Right hindlimb (tissue), 1 donor: Measurements from ENCODE around the gene KASH5.
"Not testable (repeated sequence)": the region's sequence is repeated elsewhere in the genome, so short reads cannot be mapped to it uniquely, and the experiment has no call there.

Source experiments
- DNase-seq: peaks from one replicate; pipeline ENCODE4 v3.0.0-alpha.2; 2018

KASH5 gene

DNA sequence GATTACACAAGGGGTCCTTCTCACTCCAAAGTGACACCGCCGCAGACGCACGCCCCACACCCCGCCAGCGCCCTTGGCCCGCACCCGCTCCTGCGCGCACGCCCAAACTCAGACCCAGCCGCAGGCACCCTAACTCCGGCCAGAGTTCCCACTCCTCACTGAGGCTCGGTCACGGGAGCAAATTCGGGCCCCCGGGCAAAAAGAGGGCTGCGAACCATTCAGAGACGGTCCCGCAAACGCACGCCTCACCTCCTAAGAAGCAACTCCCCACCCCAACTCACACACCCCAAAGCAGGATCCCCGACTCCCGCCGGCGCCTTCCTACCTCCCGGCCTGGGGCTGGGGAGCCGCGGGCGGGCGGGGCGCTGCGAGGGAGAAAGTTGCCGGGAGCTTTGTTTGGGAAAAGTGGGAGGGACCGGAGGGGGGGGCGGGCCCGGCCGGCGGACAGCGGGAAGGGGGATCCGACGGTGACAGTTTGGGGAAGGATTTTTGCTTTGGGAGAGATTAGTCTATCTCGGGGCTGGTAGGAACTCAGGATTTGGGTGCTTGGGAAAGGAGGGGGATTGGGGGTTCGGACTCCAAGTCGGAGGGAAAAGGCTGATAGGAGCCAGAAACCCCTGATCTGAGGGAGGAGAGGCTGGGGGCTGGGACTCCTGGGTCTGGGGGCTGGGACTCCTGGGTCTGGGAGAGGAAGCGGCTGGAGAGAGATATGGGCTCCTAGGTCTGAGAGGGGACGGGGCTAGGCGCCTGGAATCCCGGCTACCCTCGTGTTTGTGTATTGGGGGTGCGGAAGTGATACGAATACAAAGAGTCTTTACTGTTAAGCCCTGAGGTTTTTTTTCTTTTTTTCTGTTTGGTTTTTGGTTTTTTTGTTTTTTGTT, 25.8 kb upstream of the KASH5 start, which contains the start of gene TEAD2:
TSS of gene TEAD2 (minus strand) at position 369 of the 881 bp plus-strand sequence. CDS start 2,341 bp downstream, outside the sequence.
- peak; percentile 93 for DNase-seq

DNA sequence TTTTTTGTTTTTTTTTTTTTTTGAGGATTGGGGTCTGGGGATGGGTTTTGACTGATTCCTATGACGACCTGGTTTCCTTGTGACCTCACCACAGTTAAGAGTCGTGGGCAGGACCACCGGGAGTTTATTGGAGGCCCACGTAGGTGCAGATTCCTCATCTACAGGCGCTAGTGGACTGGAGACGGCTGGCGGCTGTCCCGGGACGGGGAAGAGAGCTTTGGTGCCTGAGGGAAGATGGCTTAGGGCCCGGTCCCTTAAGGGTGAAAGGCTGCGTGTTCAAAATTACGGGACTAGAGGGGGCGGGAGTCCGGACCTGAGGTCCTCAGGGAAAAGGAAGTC, 25.2 kb upstream of the KASH5 start:
- peak; percentile 82 for DNase-seq

DNA sequence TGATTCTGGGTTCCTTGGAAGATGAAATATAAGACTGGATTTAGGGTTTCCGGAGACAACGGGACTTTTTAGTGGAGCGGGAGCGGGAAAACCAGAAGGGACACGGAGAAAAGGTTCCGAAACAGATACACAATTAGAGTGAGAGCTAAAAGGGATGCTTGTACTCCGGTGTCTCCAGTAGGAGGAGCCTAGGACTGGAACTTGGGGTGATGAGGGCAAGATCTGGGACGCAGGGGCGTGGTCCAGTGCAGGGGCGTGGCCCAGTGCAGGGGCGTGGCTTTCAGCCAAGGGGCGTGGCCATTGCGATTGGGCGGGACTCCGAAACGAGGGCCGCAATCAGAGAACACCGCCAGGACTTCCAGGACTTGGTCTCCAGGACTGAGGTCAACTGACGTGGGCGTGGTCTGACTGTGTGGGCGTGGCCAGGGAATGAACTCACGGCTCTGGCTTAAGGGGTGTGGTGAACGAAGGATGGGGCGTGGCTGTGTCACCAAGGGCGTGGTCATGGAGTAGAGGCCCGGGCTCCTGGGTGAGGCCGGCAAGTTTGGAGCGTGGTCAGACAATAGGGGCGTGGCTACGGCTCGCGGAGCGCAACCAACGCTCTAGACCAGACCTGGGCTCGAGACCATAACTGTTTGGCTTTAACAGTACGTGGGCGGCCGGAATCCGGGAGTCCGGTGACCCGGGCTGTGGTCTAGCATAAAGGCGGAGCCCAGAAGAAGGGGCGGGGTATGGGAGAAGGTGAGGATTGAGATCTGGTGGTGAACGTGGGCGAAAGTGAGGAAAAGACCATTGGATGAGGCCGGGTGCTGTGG, 24.6 kb upstream of the KASH5 start, which contains the start of gene DKKL1:
TSS of gene DKKL1 (plus strand) at position 610 of the 815 bp plus-strand sequence. CDS start at position 732, 122 bp downstream.
- DNase-seq = peak; percentile 98

DNA sequence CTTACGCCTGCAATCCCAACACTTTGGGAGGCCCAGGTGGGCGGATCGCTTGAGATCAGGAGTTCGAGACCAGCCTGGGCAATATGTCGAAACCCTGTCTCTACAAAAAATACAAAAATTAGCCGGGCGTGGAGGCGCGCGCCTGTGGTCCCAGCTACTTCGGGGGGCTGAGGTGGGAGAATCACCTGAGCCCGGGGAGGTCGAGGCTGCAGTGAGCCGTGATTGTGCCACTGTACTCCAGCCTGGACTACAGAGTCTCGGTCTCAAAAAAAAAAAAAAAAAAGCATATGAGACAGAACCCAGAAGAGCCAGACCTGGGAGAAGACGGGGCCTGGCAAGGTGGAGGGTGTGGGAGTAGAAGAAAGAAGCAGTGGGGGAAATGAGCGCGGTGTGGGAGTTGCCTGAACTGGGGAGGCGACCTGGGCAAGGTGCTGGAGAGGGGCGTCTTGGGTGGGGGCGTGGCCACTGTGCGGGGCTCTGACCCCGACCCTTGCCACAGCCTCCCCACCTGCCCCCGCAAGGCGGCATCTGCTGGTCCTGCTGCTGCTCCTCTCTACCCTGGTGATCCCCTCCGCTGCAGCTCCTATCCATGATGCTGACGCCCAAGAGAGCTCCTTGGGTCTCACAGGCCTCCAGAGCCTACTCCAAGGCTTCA, 23.8 kb upstream of the KASH5 start:
- no peak for DNase-seq

DNA sequence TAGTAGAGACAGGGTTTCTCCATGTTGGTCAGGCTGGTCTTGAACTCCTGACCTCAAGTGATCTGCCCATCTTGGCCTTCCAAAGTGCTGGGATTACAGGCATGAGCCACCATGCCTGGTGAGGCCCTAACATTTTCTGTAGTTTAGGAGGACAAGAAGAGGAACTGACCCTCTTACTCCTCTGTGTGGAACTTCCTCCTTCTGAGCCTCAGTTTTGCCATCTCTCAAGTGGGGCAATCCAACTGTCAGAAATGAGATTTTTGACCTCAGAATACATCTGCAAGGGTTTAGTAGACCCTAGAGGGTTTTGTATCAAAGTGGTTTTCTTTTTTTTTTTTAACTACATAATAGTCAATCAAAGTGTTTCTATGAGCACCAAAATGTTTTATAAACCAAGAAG, 21.9 kb upstream of the KASH5 start:
- DNase-seq = no peak

DNA sequence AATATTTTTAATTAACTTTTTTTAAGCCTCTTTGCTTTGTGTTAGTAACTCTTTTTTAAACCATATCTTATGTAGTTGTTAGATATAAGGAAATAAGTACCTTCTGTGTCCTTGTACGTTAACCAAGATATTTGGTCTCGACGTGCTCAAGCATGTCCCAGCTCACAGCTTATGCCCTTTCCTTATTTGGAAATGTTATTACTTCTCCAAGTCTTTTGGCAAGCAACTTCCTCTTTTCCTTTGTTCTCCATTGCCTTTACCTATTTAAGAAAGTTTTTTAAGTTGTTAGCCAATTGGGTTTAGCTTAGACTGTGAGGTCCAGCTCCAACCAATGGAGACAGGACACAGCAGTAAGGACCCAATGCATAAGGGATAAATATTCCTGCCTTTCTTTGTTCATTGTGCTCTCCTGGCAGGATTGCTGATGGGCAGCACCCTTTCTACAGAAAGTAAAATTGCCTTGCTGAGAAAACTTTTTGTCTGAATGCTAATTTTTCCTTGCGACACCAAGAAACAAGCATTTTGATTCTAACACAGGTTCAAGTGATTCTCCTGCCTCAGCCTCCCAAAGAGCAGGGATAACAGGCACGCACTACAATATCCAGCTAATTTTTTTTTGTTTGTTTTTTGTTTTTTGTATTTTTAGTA, 19.2 kb upstream of the KASH5 start:
- no peak for DNase-seq

DNA sequence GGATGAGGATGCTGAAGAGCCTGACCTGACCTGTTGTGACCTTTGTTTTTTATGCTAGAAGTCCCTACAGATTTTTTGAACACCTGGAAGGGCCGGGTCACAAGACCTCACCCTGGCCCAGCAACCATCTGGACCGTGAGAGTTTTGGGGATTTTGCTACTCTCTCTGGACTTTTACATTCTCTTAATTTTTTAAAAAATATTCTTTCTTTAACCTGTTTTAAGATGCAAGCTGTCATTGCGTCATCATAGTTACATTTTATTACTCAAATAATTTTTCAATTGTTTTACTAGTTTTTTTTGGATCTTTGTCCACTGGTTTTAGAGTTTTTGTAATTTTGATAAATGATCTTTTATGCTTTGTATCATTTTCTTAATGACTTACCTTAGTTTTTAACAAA, 16.9 kb upstream of the KASH5 start:
- DNase-seq = no peak

DNA sequence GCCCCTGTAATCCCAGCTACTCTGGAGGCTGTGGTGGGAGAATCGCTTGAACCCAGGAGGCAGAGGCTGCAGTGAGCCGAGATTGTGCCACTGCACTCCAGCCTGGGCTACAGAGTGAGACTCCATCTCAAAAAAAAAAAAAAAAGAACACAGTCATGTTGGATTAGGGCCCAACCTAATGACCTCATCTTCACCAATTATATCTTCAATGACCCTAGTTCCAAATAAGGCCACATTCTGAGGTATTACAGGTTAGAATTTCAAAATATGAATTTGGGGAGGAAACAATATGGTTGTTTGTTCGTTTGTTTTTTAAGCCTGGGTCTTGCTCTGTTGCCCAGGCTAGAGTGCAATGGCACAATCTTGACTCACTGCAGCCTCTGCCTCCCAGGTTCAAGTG, 14.9 kb upstream of the KASH5 start:
- not testable (repeated sequence) for DNase-seq

DNA sequence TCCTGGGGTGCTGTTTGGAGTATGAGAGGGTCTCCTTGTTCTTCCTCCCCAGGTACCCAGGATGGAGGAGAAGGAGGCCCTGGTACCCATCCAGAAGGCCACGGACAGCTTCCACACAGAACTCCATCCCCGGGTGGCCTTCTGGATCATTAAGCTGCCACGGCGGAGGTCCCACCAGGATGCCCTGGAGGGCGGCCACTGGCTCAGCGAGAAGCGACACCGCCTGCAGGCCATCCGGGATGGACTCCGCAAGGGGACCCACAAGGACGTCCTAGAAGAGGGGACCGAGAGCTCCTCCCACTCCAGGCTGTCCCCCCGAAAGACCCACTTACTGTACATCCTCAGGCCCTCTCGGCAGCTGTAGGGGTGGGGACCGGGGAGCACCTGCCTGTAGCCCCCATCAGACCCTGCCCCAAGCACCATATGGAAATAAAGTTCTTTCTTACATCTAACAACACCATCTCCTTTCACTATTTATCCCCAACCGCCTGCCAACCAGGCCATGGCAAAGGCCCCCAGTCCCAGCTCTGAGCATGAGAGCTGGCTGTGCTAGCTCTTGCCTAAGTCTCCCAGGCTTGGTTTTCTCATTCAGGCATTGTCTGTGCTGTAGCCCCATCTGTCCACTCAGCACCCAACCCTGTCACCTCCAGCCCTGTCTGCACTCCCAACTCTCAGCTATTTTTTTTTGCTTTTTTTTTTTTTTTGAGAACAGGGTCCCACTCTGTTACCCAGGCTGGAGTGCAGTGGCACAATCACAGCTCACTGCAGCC, 13.2 kb upstream of the KASH5 start:
- no peak for DNase-seq

DNA sequence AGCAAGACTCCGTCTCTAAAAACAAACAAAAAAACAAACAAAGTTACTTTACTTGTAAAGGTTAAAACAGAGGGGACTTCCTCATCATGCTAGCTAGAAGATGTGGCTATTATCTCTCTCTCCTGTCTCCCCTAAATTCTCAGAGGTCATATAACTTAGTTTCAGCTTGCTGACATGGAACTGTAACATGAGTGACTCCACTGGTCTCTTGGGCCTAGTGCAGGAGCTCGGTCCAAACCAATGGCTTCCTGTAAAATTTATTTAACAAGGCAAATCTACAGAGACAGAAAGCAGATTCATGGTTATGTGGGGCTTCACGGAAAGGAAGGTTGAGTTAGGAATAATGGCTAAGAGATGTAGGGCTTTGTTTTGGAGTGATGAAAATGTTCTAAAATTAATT, 9.5 kb upstream of the KASH5 start:
- DNase-seq = no peak

DNA sequence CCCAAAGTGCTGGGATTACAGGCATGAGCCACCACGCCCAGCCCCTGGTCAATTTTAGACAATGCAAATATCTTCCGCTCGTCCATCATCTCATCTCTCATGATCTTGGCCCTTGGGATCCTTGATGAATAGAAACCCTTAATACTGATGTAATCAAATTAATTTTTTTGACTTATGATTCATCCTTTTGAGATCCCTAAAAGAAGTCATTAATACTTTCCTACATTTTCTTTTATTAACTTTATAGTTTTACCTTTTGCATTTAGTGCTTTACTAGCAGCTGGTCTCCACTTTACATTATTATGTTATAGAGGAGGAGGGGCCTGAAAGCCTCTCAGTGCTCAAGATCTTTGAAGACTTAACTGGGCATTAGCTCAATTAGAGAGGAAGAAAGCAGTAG, 7.7 kb upstream of the KASH5 start:
- DNase-seq = no peak

DNA sequence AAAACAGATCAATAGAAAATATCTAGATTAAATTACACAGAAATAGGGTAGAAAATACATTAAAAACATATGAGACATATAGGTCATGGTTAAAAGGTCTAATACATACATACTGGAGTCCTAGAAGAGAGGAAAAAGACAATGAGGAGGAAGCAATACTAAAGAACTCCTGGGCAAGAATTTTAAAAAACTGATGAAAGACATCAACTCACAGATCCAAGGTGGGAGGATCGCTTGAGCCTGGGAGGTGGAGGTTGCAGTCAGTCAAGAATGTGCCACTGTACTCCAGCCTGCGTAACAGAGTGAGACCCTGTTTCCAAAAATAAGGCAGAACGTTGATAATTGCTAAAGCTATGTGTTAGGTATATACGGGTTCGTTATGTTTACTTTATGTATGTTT, 5.4 kb upstream of the KASH5 start:
- DNase-seq = no peak

DNA sequence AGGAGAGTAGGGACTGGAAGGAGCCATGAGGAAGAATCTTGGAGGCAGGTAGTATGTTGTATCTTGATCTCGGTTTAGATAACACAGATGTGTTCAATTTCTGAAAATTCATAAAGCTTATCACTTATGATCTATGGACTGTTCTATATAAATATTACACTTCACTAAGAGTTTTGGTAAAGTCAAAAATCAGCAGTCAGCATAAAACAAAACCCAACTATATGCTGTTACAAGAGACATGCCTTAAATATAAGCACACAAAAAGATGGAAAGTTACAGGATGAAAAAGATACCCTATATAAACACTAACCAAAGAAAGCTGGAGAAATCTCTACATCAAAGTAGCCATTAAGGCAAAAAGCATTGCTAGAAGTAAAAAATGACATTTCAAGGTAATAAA, 4.5 kb upstream of the KASH5 start:
- DNase-seq = no peak

DNA sequence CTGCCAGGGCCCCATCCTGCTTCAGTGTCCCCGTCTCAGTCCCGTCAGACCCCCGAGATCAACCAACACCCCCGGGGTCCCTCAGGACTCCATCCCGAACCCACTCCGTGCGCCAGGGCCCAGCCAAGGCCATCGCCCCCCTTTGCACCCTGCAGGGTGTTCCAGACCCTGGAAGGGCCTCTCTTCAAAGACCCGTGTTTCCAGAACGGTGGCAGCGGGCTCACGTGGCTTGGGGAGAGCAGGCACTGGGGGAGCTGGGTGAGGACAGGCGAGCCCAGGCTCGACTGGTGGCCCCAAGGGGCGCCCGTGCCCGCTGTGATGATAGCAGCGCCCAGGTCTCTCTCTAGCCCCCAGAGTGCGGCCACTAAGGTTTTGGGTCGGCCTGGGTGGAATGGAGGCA, 1.4 kb downstream of the KASH5 start:
- DNase-seq = no peak

DNA sequence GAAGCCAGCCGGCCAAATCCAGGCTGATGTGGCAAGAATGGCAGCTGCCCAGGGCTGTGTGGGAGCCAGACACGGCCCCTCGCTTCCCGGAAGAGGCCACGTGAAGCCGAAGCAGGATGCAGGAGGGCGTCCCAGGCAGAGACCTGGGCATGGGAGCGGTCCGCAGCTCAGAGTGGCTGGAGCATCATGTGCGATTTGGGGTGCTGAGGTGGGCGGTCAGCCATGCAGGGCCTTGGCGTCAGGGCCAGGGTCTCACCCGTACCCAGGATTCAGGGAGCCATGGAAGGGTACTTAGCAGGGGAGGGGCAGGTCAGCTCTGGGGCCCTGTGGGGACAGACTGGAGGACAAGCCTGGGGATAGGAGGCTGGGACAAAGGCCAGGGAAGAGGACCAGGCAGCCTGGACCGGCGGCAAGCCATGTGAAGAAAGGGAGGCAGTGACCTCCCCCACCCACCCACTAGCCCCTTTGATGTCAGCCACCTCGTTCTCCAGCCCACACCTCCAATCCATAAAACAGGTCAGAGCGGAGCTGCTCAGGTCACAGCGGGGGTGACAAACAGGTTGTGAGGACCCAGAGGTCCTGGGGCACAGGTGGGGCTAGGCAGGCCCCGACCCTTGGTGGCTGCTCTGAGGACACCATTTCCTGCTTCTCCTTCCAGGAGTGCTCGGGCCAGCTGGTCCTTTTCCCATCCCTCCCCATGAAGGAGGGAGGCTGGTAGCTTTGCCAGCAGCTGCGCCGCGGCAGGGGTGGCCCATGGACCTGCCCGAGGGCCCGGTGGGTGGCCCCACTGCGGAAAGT, 2.3 kb downstream of the KASH5 start:
- no peak for DNase-seq

DNA sequence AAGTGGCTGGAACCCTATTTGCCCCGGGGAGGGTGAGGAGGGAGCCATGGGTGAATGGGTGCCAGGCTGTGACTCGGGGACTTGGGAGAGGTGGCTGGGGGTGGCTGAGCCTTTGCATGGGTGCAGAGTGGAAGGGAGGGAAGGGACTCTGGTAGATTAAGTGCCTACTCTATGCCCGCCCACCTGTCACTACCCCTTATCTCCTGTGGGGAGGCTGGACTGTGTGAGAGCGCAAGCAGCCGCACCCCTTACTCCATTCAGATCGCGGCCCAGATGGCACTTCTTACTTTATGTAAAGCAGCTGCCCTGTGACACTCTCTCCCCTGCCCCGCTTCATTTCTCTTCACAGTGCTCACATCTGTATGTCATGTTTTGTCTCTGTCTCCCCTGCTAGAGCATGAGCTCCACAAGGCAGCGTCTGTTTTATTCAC, 2.9 kb downstream of the KASH5 start:
- DNase-seq = no peak

DNA sequence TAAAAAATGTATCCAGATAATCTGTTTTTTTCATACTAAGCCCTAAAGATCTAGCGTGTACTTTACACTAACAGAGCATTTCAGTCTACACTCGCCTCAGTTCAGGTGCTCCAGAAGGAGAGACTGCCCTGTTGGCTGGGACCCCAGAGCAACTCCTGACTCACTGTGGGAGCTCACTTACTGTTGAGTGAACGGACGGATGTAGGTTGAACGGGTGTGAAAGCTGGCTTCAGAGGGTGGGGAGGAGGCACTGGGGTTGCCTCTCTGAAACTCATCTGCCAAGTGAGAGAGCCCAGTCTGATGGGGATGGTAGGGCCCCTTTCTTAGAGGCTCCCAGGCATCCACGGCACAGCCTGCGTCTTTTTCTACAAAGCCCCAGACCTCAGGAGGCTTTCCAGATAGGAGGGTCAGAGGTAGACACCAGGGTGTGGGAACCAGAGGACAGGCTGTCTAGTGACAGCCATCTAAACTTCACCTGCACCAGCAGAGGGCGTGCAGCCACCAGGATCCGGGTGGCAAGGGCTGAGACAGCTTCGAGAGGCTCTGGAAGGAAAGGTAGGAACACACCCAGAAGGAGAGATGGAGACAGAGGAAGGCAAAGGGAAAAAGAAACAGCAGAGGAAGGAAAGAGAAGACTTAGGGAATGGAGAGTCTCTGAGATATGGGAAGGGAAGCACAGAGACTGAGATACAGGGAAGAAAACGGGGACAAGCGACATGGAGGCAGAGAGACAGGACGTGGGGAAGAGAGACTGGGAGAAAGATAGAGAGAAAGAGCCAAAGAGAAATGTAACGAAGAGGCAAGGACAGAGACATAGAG, 3.7 kb downstream of the KASH5 start:
- DNase-seq = peak; percentile 87

DNA sequence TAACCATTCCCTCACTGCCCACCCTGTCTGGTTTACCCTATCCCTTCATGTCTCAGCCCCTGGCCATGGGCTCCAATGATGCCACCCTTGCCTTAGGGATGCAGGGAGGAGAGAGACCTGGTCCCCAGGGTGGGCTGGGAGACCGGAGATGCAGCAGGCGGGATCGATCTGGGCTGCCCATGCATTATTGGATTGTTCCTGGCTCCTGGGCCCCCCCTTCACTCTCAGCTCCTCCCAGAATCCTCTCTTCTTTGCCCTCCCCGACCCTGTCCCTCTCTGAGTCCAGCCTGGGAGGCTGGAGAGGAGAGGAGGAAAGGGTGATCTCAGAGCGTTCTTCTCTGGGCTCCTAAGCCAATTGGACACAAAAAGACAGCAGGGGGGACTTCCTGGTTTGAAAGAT, 5.8 kb downstream of the KASH5 start:
- DNase-seq = no peak

DNA sequence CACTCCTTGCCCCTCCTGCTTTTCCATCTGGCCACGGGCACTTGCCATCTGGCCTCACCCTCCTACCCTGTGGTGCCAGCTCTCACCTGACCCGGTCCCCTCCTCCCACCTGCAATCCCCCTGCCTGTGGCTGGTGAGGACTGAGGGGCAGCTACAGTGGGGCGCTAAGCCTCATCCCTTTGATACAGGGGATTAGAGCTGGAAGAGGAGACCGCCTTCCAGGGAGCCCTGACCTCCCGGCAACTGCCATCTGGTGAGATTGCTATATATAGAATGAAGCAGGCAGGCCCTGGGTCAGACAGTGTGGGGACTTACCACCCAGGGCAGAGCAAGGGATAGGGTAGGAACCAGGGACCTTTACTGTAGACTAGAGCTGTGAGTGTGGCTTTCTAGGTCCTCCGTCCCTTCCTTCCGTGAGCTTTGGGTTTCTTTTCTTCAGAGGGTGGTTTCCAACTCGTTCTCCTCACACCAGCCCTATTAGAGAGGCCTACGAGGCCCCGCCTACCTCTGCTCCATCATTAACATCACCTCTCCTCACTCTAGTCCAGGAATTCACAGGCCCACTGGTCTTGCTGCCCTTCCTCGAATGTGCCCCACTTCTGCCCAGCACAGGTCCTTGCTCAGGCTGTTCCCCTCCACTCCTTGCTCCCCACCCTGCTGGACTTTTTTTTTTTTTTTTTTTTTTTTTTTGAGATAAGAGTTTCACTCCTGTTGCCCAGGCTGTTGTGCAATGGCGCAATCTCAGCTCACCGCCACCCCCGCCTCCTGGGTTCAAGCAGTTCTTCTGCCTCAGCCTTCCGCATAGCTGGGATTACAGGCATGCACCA, 7.7 kb downstream of the KASH5 start:
- DNase-seq = no peak
